ENCODE results near the gene NEB.
"Not testable (repeated sequence)": the region's sequence is repeated elsewhere in the genome, so short reads cannot be mapped to it uniquely, and the experiment has no call there.

- TF ChIP-seq CTCF (IDR thresholded peaks at IDR 0.05 in 8 of 11, conservative IDR thresholded peaks at IDR 0.05 in 3 of 11); POLR2AphosphoS5 (IDR thresholded peaks at IDR 0.05): not testable (repeated sequence)
Observed at GRCh38 chr2:151602402-151602801, 131.9 kb downstream of the NEB start.

Measured in spleen (tissue), 7 donors.